Measurements from ENCODE around the gene DDX24.

DDX24 gene

DNA sequence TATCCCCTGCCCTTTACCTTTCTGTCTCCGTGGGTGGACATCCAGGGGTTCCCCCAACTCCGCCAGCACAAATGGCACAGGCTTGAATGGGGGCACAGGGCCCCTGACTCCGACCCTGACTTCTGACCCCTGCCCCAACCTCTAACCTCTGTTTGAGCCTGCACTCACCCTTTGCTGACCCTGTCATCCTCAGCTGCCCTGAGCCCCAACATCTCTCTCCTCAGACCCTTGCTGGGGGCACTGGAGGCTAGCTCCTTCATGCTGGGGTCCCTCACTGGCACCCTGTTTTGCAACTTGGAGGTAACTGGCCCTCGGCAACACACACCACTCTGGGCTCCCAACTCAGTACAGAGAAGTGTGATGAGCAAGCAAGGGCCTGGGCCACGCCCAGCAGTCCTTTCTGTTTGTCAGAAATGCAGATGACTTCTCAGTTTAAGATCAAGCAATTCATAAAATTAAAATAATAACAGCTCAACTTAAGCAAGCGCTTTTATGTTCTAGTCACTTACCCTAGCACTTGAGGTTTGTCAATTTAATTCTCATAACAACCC is 31.6 kb upstream of the DDX24 start:
- peak overlapping the region; percentile 97 for H3K9ac ChIP-seq (ENCODE audit: low read length)
- no peaks in the 10 kb centered on the region for H3K36me3 ChIP-seq (ENCODE audit: control insufficient read depth, insufficient read depth, low read length)
- no peak overlapping the region for H3K4me3 ChIP-seq (ENCODE audit: low read length)
- no peaks in the 10 kb centered on the region for H3K9me3 ChIP-seq (ENCODE audit: control insufficient read depth, low read length)
- peaks cover 3% of the 10 kb centered on the region for H3K27me3 ChIP-seq (ENCODE audit: control insufficient read depth, insufficient read depth, low read length)
- H3K4me1 ChIP-seq (ENCODE audit: control insufficient read depth, insufficient read depth, low read length), result peaks cover 61% of the 10 kb centered on the region

DNA sequence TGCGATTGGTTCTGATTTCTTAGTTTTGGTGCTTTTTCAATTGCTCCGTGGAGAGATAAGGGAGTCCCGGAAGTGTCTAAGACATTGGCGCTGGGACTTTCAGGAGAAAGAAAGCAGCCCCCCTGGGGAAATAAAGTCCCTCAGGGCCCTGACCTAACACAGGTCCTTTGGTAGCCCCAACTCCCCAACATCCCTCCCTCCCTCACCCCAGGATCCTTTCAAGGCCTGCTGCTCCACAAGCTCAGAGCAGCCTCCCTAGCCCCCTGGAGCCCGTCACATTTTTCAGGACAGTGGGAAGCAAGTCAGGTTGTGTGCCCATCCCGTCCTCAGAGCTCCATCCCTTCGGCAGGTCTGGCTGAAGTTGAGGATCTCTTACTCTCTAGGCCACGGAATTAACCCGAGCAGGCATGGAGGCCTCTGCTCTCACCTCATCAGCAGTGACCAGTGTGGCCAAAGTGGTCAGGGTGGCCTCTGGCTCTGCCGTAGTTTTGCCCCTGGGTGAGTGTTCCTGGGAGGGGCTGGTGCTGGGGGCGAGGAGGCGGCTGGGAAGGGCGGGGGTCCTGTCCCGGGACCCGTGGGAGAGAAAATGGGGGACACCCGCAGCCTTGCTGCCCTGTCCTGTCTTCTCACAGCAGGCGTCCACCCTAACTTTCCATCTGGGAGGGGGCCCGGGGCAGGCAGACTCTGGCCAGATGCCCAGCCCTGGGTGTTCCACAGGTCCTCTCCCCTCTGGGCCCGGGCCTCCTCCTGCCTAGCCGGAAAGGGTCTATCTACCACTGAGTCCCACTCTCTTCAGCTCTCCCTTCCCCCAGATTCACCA is 30.5 kb upstream of the DDX24 start:
- peaks cover 3% of the 10 kb centered on the region for H3K27me3 ChIP-seq (ENCODE audit: control insufficient read depth, insufficient read depth, low read length)
- H3K4me3 ChIP-seq (ENCODE audit: low read length), result peak overlapping the region; percentile 72
- peak overlapping the region; percentile 97 for H3K9ac ChIP-seq (ENCODE audit: low read length)
- peaks cover 61% of the 10 kb centered on the region for H3K4me1 ChIP-seq (ENCODE audit: control insufficient read depth, insufficient read depth, low read length)
- no peaks in the 10 kb centered on the region for H3K9me3 ChIP-seq (ENCODE audit: control insufficient read depth, low read length)
- H3K36me3 ChIP-seq (ENCODE audit: control insufficient read depth, insufficient read depth, low read length), result no peaks in the 10 kb centered on the region

- H3K9me3 ChIP-seq (ENCODE audit: control insufficient read depth, low read length), result no peaks in the 10 kb centered on the region
- H3K4me3 ChIP-seq (ENCODE audit: low read length), result peak within 1 kb of the TSS; percentile 72
- no peaks in the 10 kb centered on the region for H3K36me3 ChIP-seq (ENCODE audit: control insufficient read depth, insufficient read depth, low read length)
- H3K27me3 ChIP-seq (ENCODE audit: control insufficient read depth, insufficient read depth, low read length), result peaks cover 3% of the 10 kb centered on the region
- peak within 1 kb of the TSS; percentile 97 for H3K9ac ChIP-seq (ENCODE audit: low read length)
- peaks cover 60% of the 10 kb centered on the region for H3K4me1 ChIP-seq (ENCODE audit: control insufficient read depth, insufficient read depth, low read length)
Measured at GRCh38 chr14:94110552-94111181, 29.7 kb upstream of the DDX24 start, which contains the start of gene IFI27. TSS of gene IFI27 (plus strand) at chr14:94110736.

DNA sequence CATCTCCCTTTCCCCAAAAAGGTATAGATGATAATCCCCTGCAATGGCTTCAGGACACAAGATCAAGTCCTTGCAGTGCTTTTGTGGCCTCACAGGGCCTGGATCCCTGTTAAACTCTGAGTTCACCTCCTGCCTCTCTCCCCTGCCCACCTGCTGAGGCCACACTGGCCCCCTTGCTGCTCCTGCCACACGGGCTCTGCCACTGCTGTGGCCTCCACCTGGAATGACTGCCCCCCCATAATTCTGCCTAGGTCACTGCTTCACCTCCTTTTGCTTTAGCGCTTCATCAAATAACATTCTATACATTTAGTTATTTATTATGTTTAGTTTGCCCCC is 28.9 kb upstream of the DDX24 start:
- H3K9me3 ChIP-seq (ENCODE audit: control insufficient read depth, low read length), result no peaks in the 10 kb centered on the region
- peak overlapping the region; percentile 97 for H3K9ac ChIP-seq (ENCODE audit: low read length)
- H3K4me3 ChIP-seq (ENCODE audit: low read length), result no peak overlapping the region
- peaks cover 3% of the 10 kb centered on the region for H3K27me3 ChIP-seq (ENCODE audit: control insufficient read depth, insufficient read depth, low read length)
- H3K4me1 ChIP-seq (ENCODE audit: control insufficient read depth, insufficient read depth, low read length), result peaks cover 52% of the 10 kb centered on the region
- no peaks in the 10 kb centered on the region for H3K36me3 ChIP-seq (ENCODE audit: control insufficient read depth, insufficient read depth, low read length)

GRCh38 chr14:94104731-94105130 is 23.7 kb upstream of the DDX24 start:
- Histone ChIP-seq H3K36me3 (ENCODE audit: control insufficient read depth, insufficient read depth, low read length) (no peaks in the 10 kb centered on the region), H3K9ac (ENCODE audit: low read length) (no peak overlapping the region), H3K4me1 (ENCODE audit: control insufficient read depth, insufficient read depth, low read length) (peaks cover 29% of the 10 kb centered on the region), H3K27me3 (ENCODE audit: control insufficient read depth, insufficient read depth, low read length) (no peaks in the 10 kb centered on the region), H3K4me3 (ENCODE audit: low read length) (no peak overlapping the region), H3K9me3 (ENCODE audit: control insufficient read depth, low read length) (no peaks in the 10 kb centered on the region)

DNA sequence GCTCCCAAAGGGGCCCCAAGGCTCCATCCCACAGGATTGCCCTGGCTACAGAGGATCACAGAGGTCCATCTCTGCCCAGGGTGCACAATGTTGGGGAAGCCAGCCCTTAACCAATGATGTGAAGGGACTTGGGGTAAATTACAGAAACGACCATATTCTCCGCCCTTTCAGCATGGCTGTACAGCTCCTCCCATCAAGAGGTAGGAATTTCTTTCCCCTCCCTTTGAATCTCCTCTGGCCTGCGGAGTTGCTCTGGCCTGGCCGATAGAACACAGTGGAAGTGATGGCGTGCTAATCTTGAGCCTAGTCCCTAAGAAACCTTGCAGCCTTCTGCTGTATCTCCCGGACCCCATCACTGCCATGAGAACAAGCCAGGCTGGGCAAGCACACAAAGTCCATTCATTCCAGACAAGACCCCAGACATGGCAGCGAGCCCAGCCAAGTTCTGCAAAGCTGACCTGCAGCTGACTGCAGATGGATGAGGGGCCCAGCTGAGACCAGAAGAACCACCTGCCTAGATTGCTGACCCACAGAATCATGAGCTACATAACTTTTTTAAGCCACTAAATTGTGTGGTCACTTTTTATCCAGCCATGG is 22.6 kb upstream of the DDX24 start:
- H3K4me3 ChIP-seq (ENCODE audit: low read length), result no peak overlapping the region
- no peaks in the 10 kb centered on the region for H3K36me3 ChIP-seq (ENCODE audit: control insufficient read depth, insufficient read depth, low read length)
- H3K9me3 ChIP-seq (ENCODE audit: control insufficient read depth, low read length), result no peaks in the 10 kb centered on the region
- H3K9ac ChIP-seq (ENCODE audit: low read length), result peak overlapping the region; percentile 3
- H3K4me1 ChIP-seq (ENCODE audit: control insufficient read depth, insufficient read depth, low read length), result peaks cover 22% of the 10 kb centered on the region
- no peaks in the 10 kb centered on the region for H3K27me3 ChIP-seq (ENCODE audit: control insufficient read depth, insufficient read depth, low read length)

- Histone ChIP-seq H3K9ac (ENCODE audit: low read length) (peak overlapping the region; percentile 3), H3K27me3 (ENCODE audit: control insufficient read depth, insufficient read depth, low read length) (no peaks in the 10 kb centered on the region), H3K4me3 (ENCODE audit: low read length) (no peak overlapping the region), H3K9me3 (ENCODE audit: control insufficient read depth, low read length) (no peaks in the 10 kb centered on the region), H3K4me1 (ENCODE audit: control insufficient read depth, insufficient read depth, low read length) (peaks cover 22% of the 10 kb centered on the region), H3K36me3 (ENCODE audit: control insufficient read depth, insufficient read depth, low read length) (no peaks in the 10 kb centered on the region)
Measured at GRCh38 chr14:94102768-94103482, 21.9 kb upstream of the DDX24 start.

- H3K9ac ChIP-seq (ENCODE audit: low read length), result no peak overlapping the region
- no peaks in the 10 kb centered on the region for H3K27me3 ChIP-seq (ENCODE audit: control insufficient read depth, insufficient read depth, low read length)
- peaks cover 22% of the 10 kb centered on the region for H3K4me1 ChIP-seq (ENCODE audit: control insufficient read depth, insufficient read depth, low read length)
- H3K36me3 ChIP-seq (ENCODE audit: control insufficient read depth, insufficient read depth, low read length), result no peaks in the 10 kb centered on the region
- H3K4me3 ChIP-seq (ENCODE audit: low read length), result no peak overlapping the region
- H3K9me3 ChIP-seq (ENCODE audit: control insufficient read depth, low read length), result no peaks in the 10 kb centered on the region
Measured at GRCh38 chr14:94101748-94102147, 20.7 kb upstream of the DDX24 start.

DNA sequence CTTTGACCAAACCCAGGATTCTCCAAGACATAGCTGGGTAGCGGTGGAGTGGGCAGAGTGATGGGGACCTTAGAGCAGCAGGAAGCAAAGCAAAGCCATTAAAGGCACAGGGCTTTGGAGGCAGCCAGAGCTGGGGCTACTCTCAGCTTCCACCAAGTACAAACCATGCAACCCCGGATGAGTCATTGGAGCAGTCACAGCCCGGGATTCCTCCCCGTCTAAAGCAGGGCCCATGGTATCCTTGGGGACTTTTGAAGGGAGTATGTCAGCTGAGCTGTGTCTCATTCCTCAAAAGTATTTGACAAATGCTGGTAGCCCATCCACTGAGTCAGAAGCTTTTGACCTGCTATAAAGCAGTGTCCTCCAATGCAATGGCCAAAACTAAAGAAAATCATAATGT is 19.8 kb upstream of the DDX24 start:
- H3K9me3 ChIP-seq (ENCODE audit: control insufficient read depth, low read length), result no peaks in the 10 kb centered on the region
- peaks cover 22% of the 10 kb centered on the region for H3K4me1 ChIP-seq (ENCODE audit: control insufficient read depth, insufficient read depth, low read length)
- H3K36me3 ChIP-seq (ENCODE audit: control insufficient read depth, insufficient read depth, low read length), result no peaks in the 10 kb centered on the region
- no peak overlapping the region for H3K4me3 ChIP-seq (ENCODE audit: low read length)
- H3K9ac ChIP-seq (ENCODE audit: low read length), result no peak overlapping the region
- no peaks in the 10 kb centered on the region for H3K27me3 ChIP-seq (ENCODE audit: control insufficient read depth, insufficient read depth, low read length)

GRCh38 chr14:94099006-94099405 is 18.0 kb upstream of the DDX24 start:
- no peaks in the 10 kb centered on the region for H3K27me3 ChIP-seq (ENCODE audit: control insufficient read depth, insufficient read depth, low read length)

DNA sequence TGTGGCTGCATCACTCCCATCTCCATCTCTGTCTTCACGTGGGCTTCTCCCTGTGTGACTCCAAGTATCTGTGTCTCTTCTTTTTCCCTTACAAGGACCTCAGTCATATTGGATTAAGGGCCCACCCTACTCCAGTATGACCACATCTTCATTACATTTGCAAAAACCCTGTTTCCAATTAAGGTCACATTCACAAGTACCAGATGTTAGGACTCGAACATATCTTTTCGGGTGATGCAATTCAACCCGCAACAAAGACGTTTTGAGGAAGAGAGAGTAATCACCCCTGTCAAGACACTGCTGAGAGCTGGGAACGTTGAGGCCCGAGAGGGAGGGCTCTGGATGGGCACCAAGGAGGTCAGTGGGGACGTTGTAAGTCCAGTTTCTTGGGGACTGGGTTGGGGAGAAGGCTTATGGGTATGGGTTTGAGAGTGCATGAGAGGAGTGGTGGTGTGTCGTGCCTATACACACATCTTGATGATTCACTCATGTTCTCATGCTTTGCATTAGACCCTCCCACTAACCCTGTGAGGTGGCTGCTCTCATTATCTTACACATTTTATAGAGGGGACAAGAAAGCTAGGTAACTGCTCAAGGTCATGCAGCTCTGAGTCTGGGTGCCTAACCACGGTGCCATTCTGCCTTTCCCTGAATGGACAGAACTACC is 17.5 kb upstream of the DDX24 start:
- no peak overlapping the region for H3K9ac ChIP-seq (ENCODE audit: low read length)
- H3K4me1 ChIP-seq (ENCODE audit: control insufficient read depth, insufficient read depth, low read length), result peaks cover 17% of the 10 kb centered on the region
- H3K4me3 ChIP-seq (ENCODE audit: low read length), result no peak overlapping the region
- no peaks in the 10 kb centered on the region for H3K36me3 ChIP-seq (ENCODE audit: control insufficient read depth, insufficient read depth, low read length)
- H3K27me3 ChIP-seq (ENCODE audit: control insufficient read depth, insufficient read depth, low read length), result no peaks in the 10 kb centered on the region
- no peaks in the 10 kb centered on the region for H3K9me3 ChIP-seq (ENCODE audit: control insufficient read depth, low read length)

More at GRCh38 chr14:94099006-94099405, 18.0 kb upstream of the DDX24 start:
- Histone ChIP-seq H3K9me3 (ENCODE audit: control insufficient read depth, low read length) (no peaks in the 10 kb centered on the region), H3K36me3 (ENCODE audit: control insufficient read depth, insufficient read depth, low read length) (no peaks in the 10 kb centered on the region), H3K4me3 (ENCODE audit: low read length) (no peak overlapping the region), H3K9ac (ENCODE audit: low read length) (no peak overlapping the region), H3K4me1 (ENCODE audit: control insufficient read depth, insufficient read depth, low read length) (peaks cover 22% of the 10 kb centered on the region)
